Neuron (in vitro differentiated cells): ENCODE data around the gene CAMK2D.

Source experiments
- H2AFZ ChIP-seq: one replicate; pipeline ENCODE4 v1.6.1; 2013; ENCODE audit warnings: low read depth, mild to moderate bottlenecking, inconsistent platforms, low read length, moderate library complexity
- H3K27me3 ChIP-seq: one replicate; pipeline ENCODE4 v1.6.1; 2013; ENCODE audit warnings: low read length; ENCODE audit not compliant: insufficient read depth
- H3K36me3 ChIP-seq: one replicate; pipeline ENCODE4 v1.6.1; 2013; ENCODE audit warnings: low read length; ENCODE audit not compliant: insufficient read depth
- H3K4me1 ChIP-seq: one replicate; pipeline ENCODE4 v1.6.1; 2013; ENCODE audit warnings: low read length; ENCODE audit not compliant: insufficient read depth
- H3K4me3 ChIP-seq: 2 replicates; pipeline ENCODE4 v1.5.1; 2013; ENCODE audit warnings: mild to moderate bottlenecking, low read length, moderate library complexity
- H3K9me3 ChIP-seq: one replicate; pipeline ENCODE4 v1.6.1; 2013; ENCODE audit warnings: low read length

The CAMK2D gene

GRCh38 chr4:113565702-113566012, 195.9 kb downstream of the CAMK2D start:
- no peak overlapping the region for H3K4me3 ChIP-seq
- H2AFZ ChIP-seq, result no peak overlapping the region
- no peaks in the 10 kb centered on the region for H3K4me1 ChIP-seq
- no peaks in the 10 kb centered on the region for H3K9me3 ChIP-seq
- H3K36me3 ChIP-seq, result no peaks in the 10 kb centered on the region
- no peaks in the 10 kb centered on the region for H3K27me3 ChIP-seq

GRCh38 chr4:113564493-113564892, 197.0 kb downstream of the CAMK2D start:
- H3K27me3 ChIP-seq, result no peaks in the 10 kb centered on the region

GRCh38 chr4:113563691-113564378, 197.7 kb downstream of the CAMK2D start:
- H3K4me1 ChIP-seq, result no peaks in the 10 kb centered on the region
- no peaks in the 10 kb centered on the region for H3K36me3 ChIP-seq
- no peaks in the 10 kb centered on the region for H3K27me3 ChIP-seq
- no peaks in the 10 kb centered on the region for H3K9me3 ChIP-seq
- H2AFZ ChIP-seq, result no peak overlapping the region
- no peak overlapping the region for H3K4me3 ChIP-seq

More at GRCh38 chr4:113564493-113564892, 197.0 kb downstream of the CAMK2D start:
- no peak overlapping the region for H2AFZ ChIP-seq
- H3K9me3 ChIP-seq, result no peaks in the 10 kb centered on the region
- no peak overlapping the region for H3K4me3 ChIP-seq
- no peaks in the 10 kb centered on the region for H3K4me1 ChIP-seq
- no peaks in the 10 kb centered on the region for H3K36me3 ChIP-seq

GRCh38 chr4:113561758-113562157, 199.8 kb downstream of the CAMK2D start:
- Histone ChIP-seq H3K27me3 (no peaks in the 10 kb centered on the region), H3K9me3 (no peaks in the 10 kb centered on the region), H3K36me3 (no peaks in the 10 kb centered on the region), H3K4me1 (no peaks in the 10 kb centered on the region), H2AFZ (no peak overlapping the region), H3K4me3 (no peak overlapping the region)

DNA sequence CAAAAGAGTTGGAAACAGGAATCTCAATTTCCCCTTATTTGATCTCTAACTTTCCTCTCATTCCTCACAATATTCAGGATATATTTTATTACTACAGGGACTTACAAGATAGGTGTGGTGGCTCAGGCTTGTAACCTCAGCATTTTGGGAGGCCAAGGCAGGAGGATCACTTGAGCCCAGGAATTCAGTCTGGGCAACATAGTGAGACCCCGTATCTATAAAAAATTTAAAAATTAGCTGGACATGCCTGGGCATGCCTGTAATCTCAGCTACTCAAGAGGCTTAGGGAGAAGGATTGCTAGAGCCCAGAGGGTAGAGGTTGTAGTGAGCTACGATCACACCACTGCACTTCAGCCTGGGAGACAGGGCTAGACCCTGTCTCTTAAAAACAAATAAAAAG, 200.4 kb downstream of the CAMK2D start:
- H3K4me3 ChIP-seq, result no peak overlapping the region
- no peaks in the 10 kb centered on the region for H3K27me3 ChIP-seq
- no peak overlapping the region for H2AFZ ChIP-seq
- H3K36me3 ChIP-seq, result no peaks in the 10 kb centered on the region
- H3K9me3 ChIP-seq, result no peaks in the 10 kb centered on the region
- H3K4me1 ChIP-seq, result no peaks in the 10 kb centered on the region

DNA sequence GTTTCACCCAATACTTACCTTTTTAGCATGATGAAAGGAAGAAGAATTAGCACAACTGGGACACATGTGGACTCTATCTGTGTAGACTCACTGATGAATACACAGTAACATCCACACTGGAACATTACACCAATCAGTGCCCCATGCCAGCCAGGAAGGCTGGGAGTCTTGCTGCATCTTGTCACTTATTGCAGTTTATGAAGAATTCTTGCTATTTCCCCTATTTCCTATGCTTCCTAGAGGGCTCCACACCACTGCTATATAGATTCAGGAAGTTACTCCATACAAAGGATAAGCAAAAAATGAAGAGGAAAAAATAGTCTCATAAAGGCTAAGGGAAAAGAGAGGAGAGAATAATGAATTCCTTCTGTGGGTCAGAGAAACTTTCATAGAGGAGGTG, 201.0 kb downstream of the CAMK2D start:
- H3K27me3 ChIP-seq, result no peaks in the 10 kb centered on the region
- H3K36me3 ChIP-seq, result no peaks in the 10 kb centered on the region
- H3K9me3 ChIP-seq, result no peaks in the 10 kb centered on the region
- H2AFZ ChIP-seq, result no peak overlapping the region
- H3K4me1 ChIP-seq, result no peaks in the 10 kb centered on the region
- no peak overlapping the region for H3K4me3 ChIP-seq

DNA sequence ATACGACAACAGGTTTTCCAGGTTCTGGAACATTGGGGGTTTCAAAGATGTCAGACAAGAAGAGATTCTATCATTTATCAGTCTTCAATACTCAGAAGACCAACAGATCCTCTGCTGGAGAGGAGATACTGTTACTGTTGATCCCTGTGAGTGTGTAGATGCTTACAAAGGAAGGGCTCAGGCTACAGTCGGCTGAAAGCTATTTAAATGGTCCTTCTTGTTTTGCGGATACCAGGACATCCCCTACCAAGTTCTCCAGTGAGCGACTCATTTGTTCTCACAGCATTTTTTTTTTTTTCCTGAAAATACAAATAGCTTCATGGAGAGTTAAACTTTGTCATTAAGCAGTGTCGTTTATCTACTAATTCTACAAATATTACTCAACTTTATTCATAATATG, 201.6 kb downstream of the CAMK2D start:
- no peaks in the 10 kb centered on the region for H3K36me3 ChIP-seq
- H3K4me1 ChIP-seq, result no peaks in the 10 kb centered on the region
- no peak overlapping the region for H2AFZ ChIP-seq
- H3K4me3 ChIP-seq, result no peak overlapping the region
- H3K27me3 ChIP-seq, result no peaks in the 10 kb centered on the region
- no peaks in the 10 kb centered on the region for H3K9me3 ChIP-seq

- Histone ChIP-seq H3K4me1 (no peaks in the 10 kb centered on the region), H3K27me3 (no peaks in the 10 kb centered on the region), H3K9me3 (no peaks in the 10 kb centered on the region), H3K4me3 (no peak overlapping the region), H2AFZ (no peak overlapping the region), H3K36me3 (no peaks in the 10 kb centered on the region)
Observed at GRCh38 chr4:113556382-113557134, 205.0 kb downstream of the CAMK2D start.

- Histone ChIP-seq H3K4me1 (no peaks in the 10 kb centered on the region), H2AFZ (no peak overlapping the region), H3K27me3 (no peaks in the 10 kb centered on the region), H3K36me3 (no peaks in the 10 kb centered on the region), H3K9me3 (no peaks in the 10 kb centered on the region), H3K4me3 (no peak overlapping the region)
Observed at GRCh38 chr4:113555868-113556267, 205.7 kb downstream of the CAMK2D start.

DNA sequence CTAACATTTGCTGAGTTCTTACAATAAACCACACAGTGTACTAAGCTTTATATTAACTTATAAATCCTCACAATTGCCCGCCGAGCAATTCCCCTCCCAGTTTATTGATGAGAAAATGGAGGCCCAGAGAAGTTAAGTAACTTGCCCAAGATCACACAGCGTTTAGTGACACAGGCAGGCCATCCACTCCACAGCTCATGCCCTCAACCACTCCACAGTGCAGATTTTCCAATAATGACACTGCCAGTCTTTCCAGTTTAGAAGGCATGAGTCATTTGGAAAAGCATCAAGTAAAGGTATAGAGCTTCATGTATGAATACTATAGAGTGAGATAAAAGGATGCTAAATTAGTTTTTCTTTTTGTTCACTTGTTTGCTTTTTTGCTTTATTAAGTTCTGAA, 208.5 kb downstream of the CAMK2D start:
- Histone ChIP-seq H3K4me3 (no peak overlapping the region), H3K9me3 (no peaks in the 10 kb centered on the region), H2AFZ (no peak overlapping the region), H3K36me3 (no peaks in the 10 kb centered on the region), H3K4me1 (no peaks in the 10 kb centered on the region), H3K27me3 (no peaks in the 10 kb centered on the region)

DNA sequence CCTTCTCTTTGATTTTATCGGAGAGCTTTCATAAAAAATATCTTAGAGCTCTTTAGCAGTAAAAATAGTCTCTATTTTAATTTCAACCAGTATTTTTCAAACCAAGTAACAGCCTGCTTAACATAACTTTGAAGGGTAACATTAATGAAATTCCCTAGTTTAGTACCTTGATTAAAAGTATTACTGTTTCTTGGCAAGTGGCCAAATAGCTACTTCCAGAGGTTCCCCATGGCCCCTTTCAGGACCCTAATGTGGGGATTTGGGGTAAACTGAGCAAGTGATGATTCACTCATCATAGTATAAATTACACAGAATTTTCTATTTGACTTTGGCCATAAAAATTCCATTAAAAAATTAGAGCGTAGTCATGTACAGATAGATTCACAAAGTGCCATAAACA, 211.0 kb downstream of the CAMK2D start:
- Histone ChIP-seq H3K4me3 (no peak overlapping the region), H2AFZ (no peak overlapping the region), H3K36me3 (no peaks in the 10 kb centered on the region), H3K4me1 (no peaks in the 10 kb centered on the region), H3K27me3 (no peaks in the 10 kb centered on the region), H3K9me3 (no peaks in the 10 kb centered on the region)

GRCh38 chr4:113548303-113548702, 213.2 kb downstream of the CAMK2D start:
- no peak overlapping the region for H2AFZ ChIP-seq
- H3K4me3 ChIP-seq, result no peak overlapping the region
- no peaks in the 10 kb centered on the region for H3K4me1 ChIP-seq
- no peaks in the 10 kb centered on the region for H3K27me3 ChIP-seq
- H3K9me3 ChIP-seq, result no peaks in the 10 kb centered on the region
- no peaks in the 10 kb centered on the region for H3K36me3 ChIP-seq

GRCh38 chr4:113547487-113548042, 214.0 kb downstream of the CAMK2D start:
- Histone ChIP-seq H3K36me3 (no peaks in the 10 kb centered on the region), H3K9me3 (no peaks in the 10 kb centered on the region), H3K4me3 (no peak overlapping the region), H2AFZ (no peak overlapping the region), H3K27me3 (no peaks in the 10 kb centered on the region), H3K4me1 (no peaks in the 10 kb centered on the region)
